ENCODE measurements around the gene SPAG5.
A peak's percentile ranks its signal among the peaks of the same experiment; 100 is the strongest.

The SPAG5 gene, protein sequence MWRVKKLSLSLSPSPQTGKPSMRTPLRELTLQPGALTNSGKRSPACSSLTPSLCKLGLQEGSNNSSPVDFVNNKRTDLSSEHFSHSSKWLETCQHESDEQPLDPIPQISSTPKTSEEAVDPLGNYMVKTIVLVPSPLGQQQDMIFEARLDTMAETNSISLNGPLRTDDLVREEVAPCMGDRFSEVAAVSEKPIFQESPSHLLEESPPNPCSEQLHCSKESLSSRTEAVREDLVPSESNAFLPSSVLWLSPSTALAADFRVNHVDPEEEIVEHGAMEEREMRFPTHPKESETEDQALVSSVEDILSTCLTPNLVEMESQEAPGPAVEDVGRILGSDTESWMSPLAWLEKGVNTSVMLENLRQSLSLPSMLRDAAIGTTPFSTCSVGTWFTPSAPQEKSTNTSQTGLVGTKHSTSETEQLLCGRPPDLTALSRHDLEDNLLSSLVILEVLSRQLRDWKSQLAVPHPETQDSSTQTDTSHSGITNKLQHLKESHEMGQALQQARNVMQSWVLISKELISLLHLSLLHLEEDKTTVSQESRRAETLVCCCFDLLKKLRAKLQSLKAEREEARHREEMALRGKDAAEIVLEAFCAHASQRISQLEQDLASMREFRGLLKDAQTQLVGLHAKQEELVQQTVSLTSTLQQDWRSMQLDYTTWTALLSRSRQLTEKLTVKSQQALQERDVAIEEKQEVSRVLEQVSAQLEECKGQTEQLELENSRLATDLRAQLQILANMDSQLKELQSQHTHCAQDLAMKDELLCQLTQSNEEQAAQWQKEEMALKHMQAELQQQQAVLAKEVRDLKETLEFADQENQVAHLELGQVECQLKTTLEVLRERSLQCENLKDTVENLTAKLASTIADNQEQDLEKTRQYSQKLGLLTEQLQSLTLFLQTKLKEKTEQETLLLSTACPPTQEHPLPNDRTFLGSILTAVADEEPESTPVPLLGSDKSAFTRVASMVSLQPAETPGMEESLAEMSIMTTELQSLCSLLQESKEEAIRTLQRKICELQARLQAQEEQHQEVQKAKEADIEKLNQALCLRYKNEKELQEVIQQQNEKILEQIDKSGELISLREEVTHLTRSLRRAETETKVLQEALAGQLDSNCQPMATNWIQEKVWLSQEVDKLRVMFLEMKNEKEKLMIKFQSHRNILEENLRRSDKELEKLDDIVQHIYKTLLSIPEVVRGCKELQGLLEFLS

DNA sequence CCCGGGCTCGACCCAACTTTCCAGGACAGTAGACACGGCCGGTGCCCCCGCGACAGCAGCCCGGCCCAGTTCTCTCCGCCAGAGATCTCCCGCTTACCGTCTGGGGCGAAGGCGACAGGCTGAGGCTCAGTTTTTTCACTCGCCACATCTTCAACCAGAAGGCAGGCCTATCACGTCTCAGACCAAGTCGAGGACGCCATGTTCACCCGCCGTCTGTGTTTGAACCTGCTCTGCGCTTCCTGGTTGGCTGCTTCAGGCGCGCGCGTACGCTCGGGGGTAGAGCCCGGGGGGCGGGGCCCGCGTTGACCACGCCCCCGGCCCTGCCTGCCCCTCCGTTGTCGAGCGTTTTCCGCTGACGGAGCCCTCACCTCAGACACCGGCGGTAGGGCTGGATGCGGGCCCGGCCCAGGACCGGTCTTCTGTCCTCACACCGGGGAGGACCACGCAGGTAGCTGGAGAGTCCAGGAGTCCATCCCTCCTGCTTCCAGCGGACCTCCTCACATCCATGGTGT is at the start of gene SPAG5:
TSS of gene SPAG5 (minus strand) at position 227 of the 512 bp plus-strand sequence. CDS start at position 148, 79 bp downstream.
- peak; percentile 88 to 93 for DNase-seq (ENCODE audit: low read depth in 2 of 2)

DNA sequence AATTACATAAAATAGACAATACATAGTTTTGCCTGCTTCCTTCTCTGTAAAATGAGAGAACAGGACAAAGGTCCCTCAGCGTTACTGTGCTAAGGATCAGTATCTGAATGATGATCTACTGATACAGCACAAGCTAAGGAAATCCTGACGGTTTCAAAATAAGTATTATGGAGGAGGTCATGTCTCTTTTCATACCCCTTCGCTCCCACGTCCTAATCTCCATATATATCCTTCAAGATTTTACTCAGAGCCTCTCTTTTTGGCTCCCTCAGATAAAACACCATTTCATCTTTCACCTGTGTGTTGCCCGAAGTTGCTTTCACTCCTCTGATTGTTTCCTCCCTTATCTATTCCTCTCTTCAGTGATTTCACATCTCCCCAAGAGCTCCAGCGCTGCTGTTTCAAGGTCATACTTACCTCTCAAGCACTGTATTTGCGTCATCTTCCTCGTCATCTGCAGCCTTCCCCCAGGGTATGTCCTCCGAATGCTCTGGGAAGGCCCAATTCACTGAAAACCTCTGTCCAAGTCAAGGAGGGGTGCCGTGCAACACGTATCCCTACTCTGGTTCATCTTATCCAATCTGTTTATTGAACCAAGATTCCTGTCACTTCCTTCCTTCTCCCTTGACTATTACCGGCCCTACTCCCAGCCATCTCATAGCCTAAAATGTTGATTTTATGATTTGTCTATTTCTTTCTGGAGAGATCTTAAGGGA is 47.4 kb upstream of the SPAG5 start:
- no peak for DNase-seq (ENCODE audit: low read depth in 2 of 2)

DNA sequence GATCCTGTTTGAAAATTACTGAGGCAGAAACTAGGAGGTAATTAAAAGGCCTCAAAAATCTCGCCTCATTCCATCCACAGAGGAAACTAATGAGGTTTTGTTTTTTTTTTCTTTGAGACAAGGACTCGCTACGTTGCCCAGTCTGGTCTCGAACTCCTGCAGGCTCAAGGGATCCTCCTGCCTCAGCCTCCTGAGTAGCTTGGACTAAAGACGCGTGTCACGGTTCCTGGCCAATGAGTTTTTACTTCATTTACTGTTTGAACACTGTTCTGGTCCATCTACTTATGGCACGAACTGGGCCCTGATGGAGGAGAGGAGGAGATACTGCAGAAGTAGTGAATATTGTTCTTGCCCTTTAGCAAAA is 46.7 kb upstream of the SPAG5 start:
- DNase-seq (ENCODE audit: low read depth in 2 of 2) = no peak

GRCh38 chr17:28644787-28645575 is 46.2 kb upstream of the SPAG5 start, which contains the start of gene BLTP2:
Gene BLTP2, minus strand, starts transcription at chr17:28645158. Its CDS starts 102 bp downstream, at chr17:28645056.
- peak; percentile 92 to 95 for DNase-seq (ENCODE audit: low read depth in 2 of 2)

- peak in 1 of 2 donors; percentile 17 for DNase-seq (ENCODE audit: low read depth in 2 of 2)
These were observed 45.4 kb upstream of the SPAG5 start for GRCh38 chr17:28643983-28644786.

DNA sequence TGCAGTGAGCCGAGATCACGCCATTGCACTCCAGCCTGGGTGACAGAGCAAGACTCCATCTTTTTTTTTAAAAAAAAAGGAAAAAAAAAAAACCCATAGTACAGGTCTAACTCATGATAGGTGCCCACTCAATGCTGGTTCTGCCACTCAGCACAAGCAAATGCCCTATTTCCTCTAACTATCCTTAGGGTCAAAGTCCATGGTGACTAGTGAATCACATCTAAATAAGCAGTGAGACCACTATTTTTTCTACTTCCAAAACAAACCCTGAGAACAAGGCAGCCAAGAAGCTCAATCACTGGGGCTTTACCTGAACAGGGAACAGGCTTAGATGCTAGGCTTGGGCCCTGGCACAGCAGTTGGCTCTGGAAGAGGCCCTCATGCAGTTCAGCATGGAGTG is 42.8 kb upstream of the SPAG5 start:
- DNase-seq (ENCODE audit: low read depth in 2 of 2) = no peak

DNA sequence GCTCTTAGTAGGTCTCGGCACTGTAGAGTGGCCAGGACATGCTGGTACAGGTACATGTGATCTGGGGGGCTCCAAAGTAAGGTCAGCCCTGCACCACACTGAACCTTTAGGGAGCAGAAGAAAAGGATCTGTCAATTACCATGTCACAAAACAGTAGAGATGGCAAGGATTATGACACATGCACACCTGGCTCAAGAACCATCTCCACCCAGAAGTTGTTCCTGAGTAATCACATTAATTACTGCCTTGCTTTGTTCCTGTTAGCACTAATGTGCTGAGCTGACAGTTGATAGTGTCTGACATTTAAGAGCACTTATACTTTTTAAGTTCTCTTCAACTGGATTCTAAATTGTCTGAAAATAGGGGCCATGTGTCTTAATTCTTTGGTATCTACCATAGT is 36.7 kb upstream of the SPAG5 start:
- no peak for DNase-seq (ENCODE audit: low read depth in 2 of 2)

- DNase-seq (ENCODE audit: low read depth in 2 of 2) = no peak
These were observed 35.5 kb upstream of the SPAG5 start for GRCh38 chr17:28634206-28634865.

DNA sequence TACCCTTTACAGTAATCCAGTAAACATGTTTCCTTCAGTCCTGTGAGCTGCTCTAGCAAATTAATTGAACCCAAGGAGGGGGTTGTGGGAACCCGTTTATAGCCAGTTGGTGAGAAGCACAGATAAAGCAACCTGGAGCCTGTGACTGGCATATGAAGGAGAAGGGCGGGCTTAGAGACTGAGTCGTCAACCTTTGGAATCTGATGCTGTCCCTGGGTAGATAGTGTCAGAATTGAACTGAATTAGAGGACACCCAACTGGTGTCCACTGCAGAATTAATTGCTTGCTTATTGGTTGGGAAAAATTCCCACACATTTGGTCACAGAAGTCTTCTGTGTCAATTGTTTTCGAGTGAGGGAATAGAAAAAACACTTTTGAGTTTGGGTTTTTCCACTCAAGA is 28.0 kb upstream of the SPAG5 start:
- DNase-seq (ENCODE audit: low read depth in 2 of 2) = no peak

GRCh38 chr17:28624148-28624547 is 25.3 kb upstream of the SPAG5 start:
- no peak for DNase-seq (ENCODE audit: low read depth in 2 of 2)

DNA sequence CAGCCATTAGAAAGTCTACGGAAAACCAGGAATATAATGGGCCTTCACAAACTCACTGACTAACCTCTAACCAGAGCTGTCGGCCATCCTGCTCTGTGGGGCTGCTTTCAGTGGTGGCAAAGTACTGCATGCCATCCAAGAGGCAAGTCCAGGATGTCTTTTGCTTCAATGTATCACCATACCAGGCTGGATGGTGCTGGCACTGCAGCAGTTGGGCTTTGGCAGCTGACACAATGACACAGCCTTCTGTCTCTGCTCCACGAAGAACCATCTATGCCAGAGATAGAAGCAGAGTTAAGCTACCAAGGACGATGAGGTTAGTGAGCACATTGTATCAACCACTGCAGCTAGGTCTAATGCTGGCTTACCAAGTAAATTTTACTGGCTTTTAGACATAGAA is 24.9 kb upstream of the SPAG5 start:
- DNase-seq (ENCODE audit: low read depth in 2 of 2) = no peak

- no peak for DNase-seq (ENCODE audit: low read depth in 2 of 2)
These were observed 23.4 kb upstream of the SPAG5 start for GRCh38 chr17:28622186-28622585.

GRCh38 chr17:28620010-28620409 is 21.2 kb upstream of the SPAG5 start:
- DNase-seq (ENCODE audit: low read depth in 2 of 2) = no peak

GRCh38 chr17:28618464-28618863 is 19.6 kb upstream of the SPAG5 start:
- DNase-seq (ENCODE audit: low read depth in 2 of 2) = no peak

- DNase-seq (ENCODE audit: low read depth in 2 of 2) = no peak
These were observed 17.5 kb upstream of the SPAG5 start for GRCh38 chr17:28616281-28616680.

- DNase-seq (ENCODE audit: low read depth in 2 of 2) = no peak
These were observed 16.6 kb upstream of the SPAG5 start for GRCh38 chr17:28615260-28615940.

GRCh38 chr17:28613931-28614381 is 15.1 kb upstream of the SPAG5 start, which contains the start of gene RSKR:
Gene RSKR, minus strand, starts transcription at chr17:28614185. Its CDS starts 24 bp downstream, at chr17:28614161.
- DNase-seq (ENCODE audit: low read depth in 2 of 2) = no peak
